ENCODE data around the gene SMG6.

DNA sequence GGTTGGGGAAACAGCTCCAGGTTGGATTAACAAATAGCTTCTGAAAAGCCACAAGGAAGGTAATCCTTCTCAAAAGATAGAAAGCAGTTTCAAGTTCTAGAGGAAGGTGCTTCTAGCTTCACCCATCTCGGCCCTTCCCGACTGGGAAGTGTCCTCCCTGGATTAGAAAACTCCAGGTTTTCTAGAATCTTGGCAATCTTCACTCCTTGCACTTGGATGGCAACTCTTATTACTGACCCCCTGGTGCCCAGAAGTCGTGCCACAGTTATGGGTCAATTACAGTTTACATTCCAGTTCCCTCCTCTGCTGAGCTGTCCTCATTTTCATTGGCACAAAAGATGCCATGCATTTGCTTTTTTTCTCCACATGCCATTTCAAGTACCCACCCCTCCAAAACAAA lies 65.6 kb downstream of the SMG6 start:
- TF ChIP-seq PATZ1 (CRISPR knock-in tag; IDR thresholded peaks at IDR 0.05; ENCODE audit: borderline replicate concordance) (no peak), ZFP3 (CRISPR knock-in tag; IDR thresholded peaks at IDR 0.05) (no peak)
